NCI-H2029 (cell line): ENCODE results near the gene KLF13.

Source experiments
- DNase-seq: peaks from one replicate; lab custom pipeline; 2025; lab: John Stamatoyannopoulos, UW

Gene KLF13

GRCh38 chr15:31316135-31316795 is 10.4 kb upstream of the KLF13 start:
- no peak for DNase-seq

GRCh38 chr15:31317017-31317416 is 9.6 kb upstream of the KLF13 start:
- no peak for DNase-seq

GRCh38 chr15:31317421-31318327 is 9.0 kb upstream of the KLF13 start:
- DNase-seq: no peak

GRCh38 chr15:31318429-31318828 is 8.2 kb upstream of the KLF13 start:
- no peak for DNase-seq

- no peak for DNase-seq
Measured at GRCh38 chr15:31320022-31320421, 6.6 kb upstream of the KLF13 start.

GRCh38 chr15:31321418-31321817 is 5.2 kb upstream of the KLF13 start:
- DNase-seq: no peak

GRCh38 chr15:31322504-31322903 is 4.1 kb upstream of the KLF13 start:
- DNase-seq: no peak

GRCh38 chr15:31323627-31324026 is 3.0 kb upstream of the KLF13 start:
- no peak for DNase-seq

- no peak for DNase-seq
Measured at GRCh38 chr15:31324186-31324585, 2.4 kb upstream of the KLF13 start.

- no peak for DNase-seq
Measured at GRCh38 chr15:31324806-31325594, 1.6 kb upstream of the KLF13 start.

- DNase-seq: no peak
Measured at GRCh38 chr15:31325595-31326155, 960 bp upstream of the KLF13 start.

- no peak for DNase-seq
Measured at GRCh38 chr15:31326875-31327668, 437 bp downstream of the KLF13 start.

GRCh38 chr15:31327669-31328427 is 1.2 kb downstream of the KLF13 start:
- peak; percentile 25 for DNase-seq

GRCh38 chr15:31328428-31328968 is 1.9 kb downstream of the KLF13 start:
- no peak for DNase-seq

GRCh38 chr15:31328969-31329639 is 2.5 kb downstream of the KLF13 start:
- DNase-seq: no peak

- DNase-seq: no peak
Measured at GRCh38 chr15:31329640-31330010, 3.0 kb downstream of the KLF13 start.

- DNase-seq: no peak
Measured at GRCh38 chr15:31330111-31330785, 3.6 kb downstream of the KLF13 start.

GRCh38 chr15:31330836-31331235 is 4.2 kb downstream of the KLF13 start:
- no peak for DNase-seq

GRCh38 chr15:31331389-31331788 is 4.8 kb downstream of the KLF13 start:
- DNase-seq: no peak
